Peyer's patch (tissue), 4 donors: Measurements from ENCODE around the gene CASKIN2. TPM values are rescaled to one million over a fixed set of nuclear protein-coding genes. Genes with fewer than 3 reads are reported as not detected.

Experiments
- DNase-seq, 3 donors: peaks; one replicate each; pipeline ENCODE4 v3.0.0-alpha.2; 2017 to 2019
- H3K27ac ChIP-seq, 4 donors: fragments of 200-600 bp; sonication (generic); one replicate each; pipeline ENCODE4 v1.5.1; 2016 to 2019
- H3K27me3 ChIP-seq, 2 donors: fragments of 200-600 bp; sonication (generic); one replicate each; pipeline ENCODE4 v1.5.1; 2019
- H3K36me3 ChIP-seq, 3 donors: fragments of 200-600 bp; sonication (generic); one replicate each; pipeline ENCODE4 v1.5.1; 2016 to 2019
- H3K4me1 ChIP-seq, 4 donors: fragments of 200-600 bp; sonication (generic); one replicate each; pipeline ENCODE4 v1.5.1; 2016 to 2019
- H3K4me3 ChIP-seq, 4 donors: fragments of 200-600 bp; sonication (generic); 1 replicate in 3 of 4; 2 replicates in 1 of 4; pipeline ENCODE4 v1.5.1; 2016 to 2019; ENCODE audit warnings: mild to moderate bottlenecking in 1 of 4
- H3K9me3 ChIP-seq, 4 donors: fragments of 200-600 bp; sonication (generic); one replicate each; pipeline ENCODE4 v1.5.1; 2016 to 2019; ENCODE audit warnings: mild to moderate bottlenecking in 1 of 4
- POLR2A ChIP-seq, 2 donors: fragments of 450-650 bp; IDR thresholded peaks; one replicate each; pipeline ENCODE4 v1.5.1; 2017; ENCODE audit warnings: antibody characterized with exemption in 2 of 2, mild to moderate bottlenecking in 2 of 2, moderate library complexity in 2 of 2
- total RNA-seq, 4 donors: library from RNA; depleted of rRNA; stranded (reverse); fragments of >200 nt; gene quantifications; one replicate each; pipeline ENCODE4 v1.1.0, GENCODE V29; 2016
- TF ChIP-seq, protein P1 (sequence below), 6 experiments: fragments of 450-650 bp in 4 of 6; fragments of 200-600 bp in 2 of 6; sonication (generic) in 1 of 6; IDR thresholded peaks; one replicate each; pipeline ENCODE4 v1.5.1; 2017 to 2019; ENCODE audit warnings: antibody characterized with exemption in 6 of 6, mild to moderate bottlenecking in 3 of 6, moderate library complexity in 1 of 6

The CASKIN2 gene
- total RNA-seq, 4 donors from 2014 or later = 12.4 to 24.0 (median 17.3) TPM

DNA sequence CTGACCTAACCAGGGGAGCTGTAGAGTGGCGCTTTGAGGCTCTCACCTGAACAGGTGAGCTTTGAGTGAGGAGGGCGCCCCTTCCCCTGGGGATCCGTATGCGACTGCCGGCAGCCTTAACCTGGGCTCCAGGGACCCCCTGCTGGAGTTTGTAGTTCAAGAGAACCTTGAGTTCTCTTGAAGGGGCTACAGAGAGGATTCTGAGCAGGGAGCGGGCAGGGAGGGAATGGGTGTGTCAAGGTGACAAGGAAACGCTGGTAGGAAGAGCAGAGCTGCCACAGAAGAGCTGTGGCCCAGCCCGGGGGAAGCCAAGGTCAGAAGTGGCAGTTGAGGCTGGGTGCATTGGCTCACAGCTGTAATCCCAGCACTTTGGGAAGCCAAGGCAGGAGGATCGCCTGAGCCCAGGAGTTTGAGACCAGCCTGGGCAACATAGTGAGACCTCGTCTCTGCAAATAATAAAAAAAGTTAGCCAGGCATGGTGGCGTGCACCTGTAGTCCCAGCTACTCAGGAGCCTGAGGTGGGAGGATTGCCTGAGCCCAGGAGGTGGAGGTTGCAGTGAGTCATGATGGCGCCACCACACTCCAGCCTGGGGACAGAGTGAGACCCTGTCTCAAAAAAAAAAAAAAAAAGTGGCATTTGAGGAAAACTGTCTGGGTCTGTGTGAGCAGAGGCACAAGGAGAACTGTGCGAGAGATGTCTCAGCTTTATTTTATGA is 11.4 kb upstream of the CASKIN2 start:
- peak in 2 of 3 donors; percentile 76 to 81 for DNase-seq

DNA sequence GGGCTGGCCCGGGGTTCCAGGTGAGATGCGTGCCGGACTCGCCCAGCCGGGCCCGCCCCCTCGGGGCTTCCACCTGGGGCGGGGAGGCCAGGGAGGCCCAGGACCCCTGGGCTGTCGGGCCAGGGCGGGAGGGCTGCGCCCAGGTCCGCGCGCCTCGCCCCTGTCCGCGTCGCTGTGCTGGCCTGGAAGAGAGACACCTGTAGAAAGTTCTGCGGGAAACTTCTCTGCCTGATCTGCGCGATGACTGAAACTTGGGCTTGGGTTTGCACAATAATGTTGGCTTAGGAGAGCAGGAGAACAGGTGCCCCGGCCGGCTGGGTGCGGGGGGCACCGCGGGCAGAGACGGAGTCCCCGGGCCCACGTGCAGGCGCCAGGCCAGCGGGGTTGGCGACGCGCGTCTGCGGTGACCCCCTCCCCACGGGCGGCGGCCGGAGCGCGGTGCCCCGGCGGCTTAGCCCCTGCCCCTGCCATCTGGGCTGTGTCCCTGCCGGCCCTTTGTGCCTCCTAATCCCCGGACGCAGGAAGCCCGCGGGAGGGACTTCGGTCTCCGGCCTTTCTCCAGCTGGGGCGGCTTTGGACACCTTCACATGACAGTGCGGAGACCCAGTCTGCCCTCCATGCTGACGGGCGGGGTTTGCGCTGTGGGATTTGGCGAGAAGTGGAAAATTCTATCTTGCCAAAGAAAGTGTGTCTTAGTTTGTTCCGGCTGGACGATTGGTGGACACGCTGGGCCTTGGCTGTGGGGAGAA is 10.6 kb upstream of the CASKIN2 start:
- Histone ChIP-seq H3K9me3 (no peaks in the 10 kb centered on the region), H3K27me3 (no peaks in the 10 kb centered on the region), H3K4me1 (peaks cover 0 to 35% (median 8%) of the 10 kb centered on the region in 4 donors), H3K36me3 (peaks cover 0 to 20% (median 0%) of the 10 kb centered on the region in 3 donors), H3K27ac (peak overlapping the region; percentile 85 to 98 (median 91)), H3K4me3 (peak overlapping the region; percentile 72 to 94 (median 88))
- TF ChIP-seq, protein P1, sequence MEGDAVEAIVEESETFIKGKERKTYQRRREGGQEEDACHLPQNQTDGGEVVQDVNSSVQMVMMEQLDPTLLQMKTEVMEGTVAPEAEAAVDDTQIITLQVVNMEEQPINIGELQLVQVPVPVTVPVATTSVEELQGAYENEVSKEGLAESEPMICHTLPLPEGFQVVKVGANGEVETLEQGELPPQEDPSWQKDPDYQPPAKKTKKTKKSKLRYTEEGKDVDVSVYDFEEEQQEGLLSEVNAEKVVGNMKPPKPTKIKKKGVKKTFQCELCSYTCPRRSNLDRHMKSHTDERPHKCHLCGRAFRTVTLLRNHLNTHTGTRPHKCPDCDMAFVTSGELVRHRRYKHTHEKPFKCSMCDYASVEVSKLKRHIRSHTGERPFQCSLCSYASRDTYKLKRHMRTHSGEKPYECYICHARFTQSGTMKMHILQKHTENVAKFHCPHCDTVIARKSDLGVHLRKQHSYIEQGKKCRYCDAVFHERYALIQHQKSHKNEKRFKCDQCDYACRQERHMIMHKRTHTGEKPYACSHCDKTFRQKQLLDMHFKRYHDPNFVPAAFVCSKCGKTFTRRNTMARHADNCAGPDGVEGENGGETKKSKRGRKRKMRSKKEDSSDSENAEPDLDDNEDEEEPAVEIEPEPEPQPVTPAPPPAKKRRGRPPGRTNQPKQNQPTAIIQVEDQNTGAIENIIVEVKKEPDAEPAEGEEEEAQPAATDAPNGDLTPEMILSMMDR (IDR thresholded peaks at IDR 0.05) = no peak
- TF ChIP-seq POLR2A (IDR thresholded peaks at IDR 0.05) = no peak
- DNase-seq = peak in 2 of 3 donors; percentile 65 to 78

More for the DNA sequence above, 11.4 kb upstream of the CASKIN2 start:
- H3K27me3 ChIP-seq = no peaks in the 10 kb centered on the region
- H3K4me3 ChIP-seq = peak overlapping the region; percentile 72 to 94 (median 88)
- peaks cover 0 to 42% (median 8%) of the 10 kb centered on the region in 4 donors for H3K4me1 ChIP-seq
- H3K9me3 ChIP-seq = no peaks in the 10 kb centered on the region
- TF ChIP-seq, protein P1 (IDR thresholded peaks at IDR 0.05) = no peak
- peak; percentile 59 to 79 for TF ChIP-seq POLR2A (IDR thresholded peaks at IDR 0.05)
- H3K27ac ChIP-seq = peak overlapping the region in 3 of 4 donors; percentile 85 to 98 (median 94)
- peaks cover 0 to 12% (median 0%) of the 10 kb centered on the region in 3 donors for H3K36me3 ChIP-seq

DNA sequence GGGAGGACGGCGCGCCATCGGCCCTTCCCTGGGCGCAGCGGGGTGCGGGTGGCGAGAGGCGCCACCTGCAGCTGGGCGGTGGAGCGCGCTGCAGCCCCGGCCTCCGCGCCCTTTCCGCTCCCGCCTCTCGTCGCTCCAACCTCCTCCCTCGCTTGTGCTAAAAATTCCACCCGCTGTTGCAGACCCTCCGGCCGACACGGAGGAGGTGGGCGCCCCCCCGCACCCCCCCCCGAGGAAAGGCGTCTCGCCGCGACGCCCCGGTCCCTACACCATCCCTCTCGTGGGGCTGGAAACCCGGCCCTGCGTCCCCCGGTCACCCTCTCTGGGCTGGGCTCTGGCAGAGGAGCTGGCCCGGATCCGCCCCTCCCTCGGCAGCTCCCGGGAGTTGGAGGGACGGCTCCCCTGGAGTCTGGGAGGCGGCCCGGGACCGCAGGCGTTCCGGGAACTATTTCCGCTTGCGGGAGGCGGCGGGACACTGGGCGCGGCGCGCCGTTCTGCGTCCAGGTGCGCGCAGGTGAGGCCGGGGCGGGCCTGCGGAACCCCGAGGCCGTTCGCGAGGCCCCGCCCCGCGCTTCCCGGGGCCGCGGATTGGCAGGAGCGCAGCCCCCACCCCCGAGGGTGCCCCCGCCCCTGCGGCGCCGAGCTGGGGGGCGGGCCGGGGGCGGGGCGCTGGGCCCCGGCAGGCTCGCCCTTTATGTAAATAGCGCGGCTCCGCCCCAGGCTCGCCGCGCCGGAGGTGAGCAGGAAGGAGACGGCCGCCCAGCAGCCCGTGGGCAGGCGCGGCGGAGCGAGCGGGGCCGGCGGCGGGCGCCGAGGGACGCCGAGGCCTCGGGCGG is 9.9 kb upstream of the CASKIN2 start, which contains the start of gene LLGL2:
Gene LLGL2 (plus strand): TSS at position 728 of the 836 bp plus-strand sequence. CDS start 17,730 bp downstream, outside the sequence.
- H3K9me3 ChIP-seq = no peaks in the 10 kb centered on the region
- DNase-seq = peak; percentile 85 to 96 (median 94)
- peaks cover 0 to 20% (median 0%) of the 10 kb centered on the region in 3 donors for H3K36me3 ChIP-seq
- peak within 1 kb of the TSS; percentile 85 to 98 (median 91) for H3K27ac ChIP-seq
- no peaks in the 10 kb centered on the region for H3K27me3 ChIP-seq
- TF ChIP-seq, protein P1 (IDR thresholded peaks at IDR 0.05) = peak; percentile 33 to 69 (median 58)
- TF ChIP-seq POLR2A (IDR thresholded peaks at IDR 0.05) = peak; percentile 87 to 96
- peaks cover 0 to 27% (median 8%) of the 10 kb centered on the region in 4 donors for H3K4me1 ChIP-seq
- H3K4me3 ChIP-seq = peak within 1 kb of the TSS; percentile 72 to 94 (median 88)

DNA sequence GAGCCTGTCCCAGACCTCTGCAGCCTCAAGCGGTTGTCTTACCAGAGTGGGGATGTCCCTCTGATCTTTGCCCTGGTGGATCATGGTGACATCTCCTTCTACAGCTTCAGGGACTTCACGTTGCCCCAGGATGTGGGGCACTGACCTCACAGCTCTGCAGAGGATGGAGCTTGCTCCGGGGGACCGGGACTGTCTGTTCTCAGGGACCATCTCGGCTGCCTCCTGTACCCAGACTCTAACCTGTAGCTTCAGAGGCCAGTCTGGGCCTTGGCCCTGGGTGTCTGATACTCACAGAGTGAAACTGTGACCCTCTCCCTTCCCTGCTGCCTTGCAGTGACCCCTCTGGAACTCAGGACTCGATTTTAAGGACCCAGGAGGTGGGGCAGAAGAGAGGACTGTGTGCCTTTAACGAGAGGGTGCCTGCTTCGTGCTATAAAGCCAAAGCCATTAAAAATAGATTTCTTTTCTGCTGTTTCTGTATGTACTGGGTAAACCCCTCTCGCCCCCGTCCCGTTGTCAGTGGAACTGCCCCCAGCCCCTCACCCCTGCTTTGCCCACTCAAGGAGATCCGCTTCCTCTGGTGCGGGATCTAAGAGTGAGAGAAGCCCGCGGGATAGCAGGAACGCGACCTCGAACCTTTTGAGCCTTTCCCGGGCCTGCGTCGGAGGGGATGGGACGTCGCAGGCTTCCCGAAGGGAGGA is 9.1 kb upstream of the CASKIN2 start:
- Histone ChIP-seq H3K27ac (peak overlapping the region; percentile 74 to 98 (median 91)), H3K27me3 (no peaks in the 10 kb centered on the region), H3K9me3 (no peaks in the 10 kb centered on the region), H3K4me1 (peaks cover 0 to 22% (median 8%) of the 10 kb centered on the region in 4 donors), H3K36me3 (peaks cover 0 to 27% (median 0%) of the 10 kb centered on the region in 3 donors), H3K4me3 (peak overlapping the region; percentile 72 to 94 (median 88))
- TF ChIP-seq, protein P1 (IDR thresholded peaks at IDR 0.05) = no peak
- no peak for TF ChIP-seq POLR2A (IDR thresholded peaks at IDR 0.05)
- no peak for DNase-seq
